ENCODE data around the gene APLN. TPM values are rescaled to one million over a fixed set of nuclear protein-coding genes. Genes with fewer than 3 reads are reported as not detected.

Gene APLN, protein sequence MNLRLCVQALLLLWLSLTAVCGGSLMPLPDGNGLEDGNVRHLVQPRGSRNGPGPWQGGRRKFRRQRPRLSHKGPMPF
- 2.4 TPM for total RNA-seq

- peak; percentile 39 to 56 for DNase-seq (ENCODE audit: low spot score in 2 of 2)
These were observed at the start of gene APLN for GRCh38 chrX:129654652-129655546. Gene APLN (minus strand): TSS chrX:129654956. CDS start chrX:129654630, 326 bp downstream.

DNA sequence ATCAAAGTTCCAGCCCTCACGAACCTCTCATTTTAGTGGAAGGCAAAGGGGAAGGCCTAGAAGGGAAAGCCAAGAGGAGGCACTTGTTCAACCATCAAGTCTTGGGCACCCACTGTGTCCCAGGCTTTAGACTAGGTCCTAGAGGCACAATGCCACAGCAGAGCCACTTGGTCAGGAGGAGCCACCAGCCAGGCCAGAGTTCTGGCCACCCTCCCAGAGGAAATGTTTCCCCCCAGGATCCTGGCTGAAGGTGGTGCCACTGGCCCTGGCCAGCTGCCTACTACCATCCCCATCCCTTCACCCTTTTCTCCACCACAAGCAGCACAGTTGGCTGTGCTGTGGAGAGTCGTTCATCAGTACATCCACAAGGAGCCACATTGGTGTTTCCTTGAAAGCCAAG, 49.7 kb upstream of the APLN start:
- no peak for DNase-seq (ENCODE audit: low spot score in 2 of 2)
- no peak for FAIRE-seq

More at GRCh38 chrX:129654652-129655546, at the start of gene APLN:
- no peak for FAIRE-seq

DNA sequence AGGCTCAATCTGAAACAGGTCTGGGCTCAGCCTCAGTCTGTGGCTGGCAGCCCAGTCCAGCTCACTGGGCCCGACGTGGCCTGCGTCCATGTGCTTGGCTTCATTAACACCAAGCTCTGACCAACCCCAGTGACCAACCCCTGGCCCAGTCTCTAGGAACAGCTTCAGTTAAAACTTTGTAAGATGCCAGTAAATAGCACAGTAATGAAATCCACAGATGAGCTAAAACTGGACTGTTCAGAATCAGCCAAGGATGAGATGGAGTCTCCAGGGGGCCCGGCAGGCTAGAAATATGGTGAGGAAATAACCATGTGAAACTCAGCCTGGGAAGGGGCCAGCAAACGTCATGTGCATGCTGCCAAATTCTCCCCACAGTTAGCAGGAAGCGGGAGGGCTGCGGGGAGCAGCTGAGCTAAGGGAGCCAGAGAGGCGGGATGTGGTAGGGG, 46.9 kb upstream of the APLN start:
- DNase-seq (ENCODE audit: low spot score in 2 of 2) = no peak

GRCh38 chrX:129700536-129700935, 45.8 kb upstream of the APLN start:
- FAIRE-seq (no peak), DNase-seq (ENCODE audit: low spot score in 2 of 2) (no peak)

More for the DNA sequence above, 46.9 kb upstream of the APLN start:
- no peak for FAIRE-seq

DNA sequence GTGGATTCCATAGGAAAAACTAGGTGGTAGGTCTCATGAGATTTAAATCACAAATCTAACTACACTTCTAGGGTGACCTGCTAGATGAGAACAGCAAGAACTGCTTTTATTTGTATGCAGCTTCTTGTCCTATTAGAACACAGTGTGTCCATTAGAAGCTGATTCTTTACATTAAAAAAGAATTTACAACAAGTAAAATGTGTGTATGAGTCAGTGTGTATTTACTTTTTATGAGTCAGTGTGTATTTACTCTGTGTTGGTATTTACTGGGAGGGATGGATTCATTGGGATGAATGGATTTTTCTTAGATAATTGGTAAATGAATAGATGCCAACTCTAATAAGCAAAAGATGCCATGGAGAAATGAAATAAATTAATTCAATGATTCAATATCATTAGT, 43.4 kb upstream of the APLN start:
- DNase-seq (ENCODE audit: low spot score in 2 of 2) (no peak), FAIRE-seq (no peak)

- FAIRE-seq = no peak
These were observed 42.6 kb upstream of the APLN start for GRCh38 chrX:129697204-129697829.

DNA sequence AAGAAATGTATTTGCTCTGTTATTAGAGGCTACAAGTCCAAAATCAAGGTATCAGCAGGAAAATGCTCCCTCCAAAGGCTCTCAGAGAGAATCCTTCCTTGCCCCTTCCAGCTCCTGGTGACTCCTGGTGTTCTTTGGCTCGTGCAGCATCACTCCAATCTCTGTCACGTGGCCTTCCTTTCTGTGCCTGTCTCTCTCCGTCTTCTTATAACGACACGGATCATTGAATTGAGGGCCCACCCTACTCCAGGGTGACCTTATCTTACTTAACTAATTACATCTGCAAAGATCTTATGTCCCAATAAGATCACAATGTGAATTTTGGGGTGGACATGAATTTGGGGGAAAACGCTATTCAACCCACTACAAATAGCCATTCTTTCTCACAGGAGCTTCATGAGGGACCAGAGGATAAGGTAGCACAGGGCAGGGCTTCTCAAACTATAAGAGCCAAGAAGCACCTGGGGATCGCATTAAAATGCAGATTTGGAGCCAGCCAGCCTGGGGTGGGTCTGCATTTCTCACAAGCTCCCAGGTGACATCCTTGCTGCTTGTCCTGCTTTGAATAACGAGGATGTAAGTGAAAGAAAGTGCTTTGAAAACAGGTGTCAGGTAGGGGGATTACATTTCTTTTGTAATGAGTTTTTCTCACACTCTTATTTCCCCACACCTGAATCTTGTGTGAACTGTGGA, 41.9 kb upstream of the APLN start:
- DNase-seq (ENCODE audit: low spot score in 2 of 2) (no peak), FAIRE-seq (no peak)

More at GRCh38 chrX:129697204-129697829, 42.6 kb upstream of the APLN start:
- DNase-seq (ENCODE audit: low spot score in 2 of 2) = no peak

GRCh38 chrX:129695937-129696336, 41.2 kb upstream of the APLN start:
- no peak for FAIRE-seq

GRCh38 chrX:129695535-129695934, 40.8 kb upstream of the APLN start:
- no peak for FAIRE-seq
- DNase-seq (ENCODE audit: low spot score in 2 of 2) = no peak

More at GRCh38 chrX:129695937-129696336, 41.2 kb upstream of the APLN start:
- no peak for DNase-seq (ENCODE audit: low spot score in 2 of 2)

DNA sequence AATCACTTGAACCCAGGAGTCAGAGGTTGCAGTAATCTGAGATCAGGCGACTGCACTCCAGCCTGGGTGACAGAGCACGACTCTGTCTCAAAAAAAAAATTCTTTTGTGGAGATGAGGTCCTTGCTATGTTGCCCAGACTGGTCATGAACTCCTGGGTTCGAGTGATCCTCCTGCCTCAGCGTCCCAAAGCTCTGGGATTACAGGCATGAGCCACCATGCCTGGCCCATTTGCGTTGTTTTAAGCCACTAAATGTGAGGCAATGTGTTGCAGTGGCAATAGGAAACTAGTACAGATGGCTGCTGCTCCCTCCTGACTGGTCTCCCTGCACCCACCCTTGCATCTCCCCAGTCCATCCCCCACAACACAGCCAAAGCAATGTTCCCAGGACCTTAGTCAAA, 40.0 kb upstream of the APLN start:
- no peak for FAIRE-seq
- DNase-seq (ENCODE audit: low spot score in 2 of 2) = no peak

- DNase-seq (ENCODE audit: low spot score in 2 of 2) (no peak), FAIRE-seq (no peak)
These were observed 38.6 kb upstream of the APLN start for GRCh38 chrX:129693354-129693753.

- no peak for FAIRE-seq
- DNase-seq (ENCODE audit: low spot score in 2 of 2) = no peak
These were observed 35.7 kb upstream of the APLN start for GRCh38 chrX:129690435-129690834.

- FAIRE-seq = no peak
- no peak for DNase-seq (ENCODE audit: low spot score in 2 of 2)
These were observed 35.0 kb upstream of the APLN start for GRCh38 chrX:129689796-129690195.

DNA sequence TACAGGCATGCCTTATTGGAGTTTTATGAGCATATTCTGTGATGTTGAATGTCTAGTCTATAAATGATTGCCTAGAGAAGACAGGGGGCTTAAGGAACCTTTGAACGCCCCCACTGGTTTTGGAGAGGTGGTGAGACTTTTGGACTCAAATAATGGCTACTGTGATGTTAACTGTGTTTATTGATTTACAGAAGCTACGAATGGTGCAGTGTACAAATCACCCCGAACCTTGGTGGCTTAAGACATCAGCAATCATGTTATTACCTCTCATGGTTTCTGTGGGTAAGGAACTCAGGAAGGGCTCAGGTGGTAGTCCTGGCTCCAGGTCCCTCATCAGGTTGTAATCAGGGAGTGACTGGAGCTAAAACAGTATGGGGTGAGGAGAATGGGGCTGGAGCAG, 33.3 kb upstream of the APLN start:
- DNase-seq (ENCODE audit: low spot score in 2 of 2) = no peak
- FAIRE-seq = no peak

GRCh38 chrX:129686422-129686948, 31.7 kb upstream of the APLN start:
- FAIRE-seq = no peak
- DNase-seq (ENCODE audit: low spot score in 2 of 2) = no peak

GRCh38 chrX:129682979-129683378, 28.2 kb upstream of the APLN start:
- no peak for DNase-seq (ENCODE audit: low spot score in 2 of 2)
- FAIRE-seq = no peak

DNA sequence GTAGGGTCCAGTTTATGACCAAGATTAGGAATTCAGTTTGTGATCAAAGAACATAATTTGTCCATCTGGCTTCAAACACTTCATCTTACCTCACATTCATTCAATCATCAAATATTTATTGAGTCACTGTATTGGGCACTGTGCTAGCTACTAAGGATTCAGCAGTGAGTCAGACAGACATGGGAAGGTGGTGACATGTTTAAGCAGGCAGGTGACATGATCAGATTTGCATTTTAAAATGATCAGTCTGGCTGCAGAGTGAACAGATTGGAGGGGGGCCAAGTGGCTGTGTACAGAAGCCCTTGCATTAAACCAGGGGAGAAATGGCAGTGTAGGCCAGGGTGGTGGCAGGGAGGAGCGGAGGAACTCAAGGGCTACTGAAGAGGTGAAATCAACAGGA, 25.1 kb upstream of the APLN start:
- no peak for DNase-seq (ENCODE audit: low spot score in 2 of 2)
- no peak for FAIRE-seq

DNA sequence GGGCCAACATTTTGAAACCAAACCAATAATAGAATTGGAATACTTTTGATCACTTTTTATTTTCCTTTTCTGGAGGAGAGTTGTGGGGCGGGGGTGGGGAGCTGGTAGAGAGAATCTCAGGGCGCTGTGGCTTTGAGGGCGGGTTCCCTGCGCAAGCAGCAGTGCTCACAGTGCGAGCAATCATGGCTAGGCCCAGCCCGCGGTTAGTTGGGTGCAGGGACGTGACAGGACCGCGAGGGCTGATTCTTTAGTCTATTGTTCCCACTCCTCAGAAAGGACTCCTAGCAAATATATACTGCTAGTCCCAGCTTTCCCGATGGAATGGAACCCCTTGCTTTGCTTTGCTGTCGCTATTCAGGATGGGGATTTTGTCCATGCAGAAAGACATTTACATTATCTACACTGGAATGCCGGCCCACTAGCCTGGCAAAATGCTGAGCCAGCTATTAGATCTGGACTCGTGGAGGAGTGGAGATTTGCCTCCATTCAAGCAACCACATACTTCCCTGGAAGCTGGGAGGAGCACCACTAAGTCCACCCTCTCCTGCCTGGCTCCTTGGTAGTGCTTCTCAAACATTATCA, 23.9 kb upstream of the APLN start:
- no peak for FAIRE-seq

DNA sequence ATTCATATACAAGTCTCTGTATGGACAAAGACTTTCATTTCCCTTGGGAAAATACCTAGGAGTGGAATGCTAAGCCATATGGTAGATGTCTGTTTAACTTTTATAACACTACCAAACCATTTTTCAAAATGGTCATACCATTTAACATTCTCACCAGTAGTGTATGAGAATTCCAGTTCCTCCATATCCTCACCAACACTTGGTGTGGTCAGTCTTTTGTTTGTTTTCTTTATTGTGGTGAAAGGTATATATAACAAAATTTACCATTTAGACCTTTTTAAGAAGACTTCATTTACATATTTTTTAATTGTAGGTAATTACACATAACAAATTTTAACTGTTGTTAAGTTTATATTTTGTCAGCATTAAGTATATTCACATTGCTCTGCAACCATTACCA, 12.7 kb upstream of the APLN start:
- DNase-seq (ENCODE audit: low spot score in 2 of 2) (no peak), FAIRE-seq (no peak)

More for the DNA sequence above, 23.9 kb upstream of the APLN start:
- DNase-seq (ENCODE audit: low spot score in 2 of 2) = no peak

DNA sequence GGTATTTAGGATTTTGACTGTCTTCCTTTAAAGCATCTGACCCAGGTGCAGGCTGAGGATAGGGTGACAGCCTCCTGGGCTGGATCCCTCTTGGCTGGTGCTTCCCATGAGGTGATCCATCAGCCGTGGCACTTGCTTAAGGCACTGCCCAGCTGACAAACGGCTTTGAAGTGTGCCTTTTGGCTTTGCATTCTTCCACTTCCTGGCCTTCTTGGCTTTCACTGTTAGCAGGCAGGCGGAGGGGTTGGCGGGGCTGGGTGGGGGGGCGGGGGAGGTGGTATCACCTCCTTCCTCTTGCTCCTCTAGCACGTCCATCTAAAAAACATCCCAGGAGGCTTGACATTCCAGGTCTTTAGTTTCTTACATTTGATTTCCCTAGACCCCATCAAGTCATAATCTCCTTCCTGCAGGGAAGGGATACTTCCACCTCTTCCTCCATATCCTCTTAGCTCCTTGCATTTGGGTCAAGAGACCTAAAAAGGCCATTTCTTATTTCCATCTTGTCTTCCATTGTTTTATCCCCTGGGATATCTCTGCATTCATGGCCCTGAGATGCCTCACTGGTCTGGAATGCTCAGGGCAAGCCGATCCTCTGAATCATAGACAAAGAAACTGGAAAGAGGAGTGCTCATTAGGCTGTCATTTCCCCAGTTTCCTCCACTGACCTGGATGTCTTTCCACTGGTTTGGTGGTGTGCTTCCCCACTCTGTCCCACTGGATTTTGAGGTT, 11.3 kb upstream of the APLN start:
- no peak for FAIRE-seq
- no peak for DNase-seq (ENCODE audit: low spot score in 2 of 2)
